HepG2 (cell line): ENCODE results near the gene SYMPK. TPM values are rescaled to one million over a fixed set of nuclear protein-coding genes. Genes with fewer than 3 reads are reported as not detected.
A peak's percentile ranks its signal among the peaks of the same experiment; 100 is the strongest.

ENCODE experiments used
- ATAC-seq: fragments of 200-7000 bp; cut with Tn5 transposase; 3 replicates; pipeline ENCODE4 v1.9.1; 2020; ENCODE audit warnings: mild to moderate bottlenecking, moderate library complexity
- BruUV-seq: library from RNA; stranded (reverse); fragments of 400-500 nt; replicated peaks from 2 replicates; lab custom pipeline; 2021; lab: Mats Ljungman, UMichigan
- CTCF ChIA-PET: fragments of 300-600 bp; formaldehyde crosslinking; extraction: SDS; loops from one replicate; lab custom pipeline; 2021; ENCODE audit warnings: low total read pairs, inconsistent platforms, low intra/inter-chr PET ratio; lab: Yijun Ruan, JAX
- POLR2A ChIA-PET: fragments of 350-600 bp; sonication (Branson Sonifier 250); formaldehyde crosslinking; loops from one replicate; lab custom pipeline; 2020; ENCODE audit warnings: antibody characterized with exemption, inconsistent platforms; lab: Yijun Ruan, JAX
- DNase-seq: peaks from one replicate; pipeline ENCODE4 v3.0.0-alpha.2; 2015; ENCODE audit warnings: low spot score
- FAIRE-seq: peaks from 3 replicates; lab custom pipeline; 2011; peaks lifted over from hg19 to GRCh38; lab: Jason Lieb, UNC
- H2AFZ ChIP-seq: one replicate; pipeline ENCODE4 v1.6.1; 2011; ENCODE audit warnings: low read length, inconsistent platforms
- H3K27ac ChIP-seq: fragments of 300-600 bp; 3 replicates; pipeline ENCODE4 v1.8.0; 2011; ENCODE audit warnings: mixed run types, mild to moderate bottlenecking, mixed read lengths, low read length, inconsistent platforms; ENCODE audit not compliant: insufficient read depth; ENCODE audit errors: extremely low read length
- H3K27me3 ChIP-seq, 2 experiments: fragments of 200-600 bp in 1 of 2; 2 replicates in 1 of 2; 3 replicates in 1 of 2; pipeline versions ENCODE4 v1.6.0 to v1.8.0; 2011; ENCODE audit warnings: low read length in 2 of 2, mild to moderate bottlenecking in 2 of 2, moderate library complexity in 2 of 2, inconsistent platforms in 1 of 2; ENCODE audit not compliant: insufficient read depth in 2 of 2, control insufficient read depth in 1 of 2
- H3K36me3 ChIP-seq, 2 experiments: fragments of 200-600 bp in 1 of 2; replicated peaks in 1 of 2; 2 replicates in 1 of 2; 3 replicates in 1 of 2; pipeline versions ENCODE4 v1.5.1 to v1.8.0; 2011; ENCODE audit warnings: low read length in 2 of 2, inconsistent platforms in 1 of 2; ENCODE audit not compliant: insufficient read depth in 2 of 2, control insufficient read depth in 1 of 2
- H3K4me1 ChIP-seq: 2 replicates; pipeline ENCODE4 v1.5.1; 2012; ENCODE audit warnings: low read length, inconsistent platforms; ENCODE audit not compliant: insufficient read depth
- H3K4me2 ChIP-seq: 2 replicates; pipeline ENCODE4 v1.6.0; 2011; ENCODE audit warnings: low read depth, low read length, inconsistent platforms
- H3K4me3 ChIP-seq, 3 experiments: fragments of 200-600 bp in 1 of 3; sonication (generic), shearing (Covaris generic) in 1 of 3; replicated peaks in 1 of 3; 2 replicates each; pipeline ENCODE4 v1.5.1; 2011 to 2016; ENCODE audit warnings: low read length in 3 of 3, inconsistent platforms in 2 of 3, low read depth in 2 of 3, mild to moderate bottlenecking in 2 of 3, control low read depth in 1 of 3, mixed read lengths in 1 of 3; ENCODE audit not compliant: insufficient read depth in 1 of 3
- H3K79me2 ChIP-seq: one replicate; pipeline ENCODE4 v1.6.1; 2011; ENCODE audit warnings: low read length, inconsistent platforms; ENCODE audit not compliant: insufficient read depth
- H3K9ac ChIP-seq: 2 replicates; pipeline ENCODE4 v1.6.0; 2011; ENCODE audit warnings: mild to moderate bottlenecking, low read depth, low read length, inconsistent platforms; ENCODE audit not compliant: insufficient read depth
- H3K9me3 ChIP-seq: 2 replicates; pipeline ENCODE4 v1.5.1; 2012; ENCODE audit warnings: mild to moderate bottlenecking, low read length
- H4K20me1 ChIP-seq: 2 replicates; pipeline ENCODE4 v1.6.0; 2011; ENCODE audit warnings: inconsistent platforms, mild to moderate bottlenecking, low read length, moderate library complexity; ENCODE audit not compliant: insufficient read depth
- ATF2 ChIP-seq: sonication (generic); formaldehyde crosslinking; IDR thresholded peaks from 2 replicates; pipeline ENCODE4 v1.4.0; 2020; ENCODE audit warnings: missing genetic modification reagents
- BRD4 ChIP-seq: sonication (generic); formaldehyde crosslinking; IDR thresholded peaks from 2 replicates; pipeline ENCODE4 v1.4.0; 2020; ENCODE audit warnings: missing genetic modification reagents
- MXD1 ChIP-seq: sonication (generic); formaldehyde crosslinking; IDR thresholded peaks from 2 replicates; pipeline ENCODE4 v1.4.0; 2020; ENCODE audit warnings: mild to moderate bottlenecking, missing genetic modification reagents
- MXD3 ChIP-seq: IDR thresholded peaks from 2 replicates; pipeline ENCODE4 v1.6.1; 2016; ENCODE audit warnings: mild to moderate bottlenecking, missing biosample characterization, missing genetic modification reagents
- MXD4 ChIP-seq: IDR thresholded peaks from 2 replicates; pipeline ENCODE4 v1.6.1; 2016; ENCODE audit warnings: mild to moderate bottlenecking, missing biosample characterization, missing genetic modification reagents
- PPARG ChIP-seq: conservative IDR thresholded peaks from 2 replicates; pipeline ENCODE4 v1.6.1; 2016; ENCODE audit warnings: missing biosample characterization, missing genetic modification reagents
- SOX5 ChIP-seq: IDR thresholded peaks from 2 replicates; pipeline ENCODE4 v1.6.1; 2016; ENCODE audit warnings: borderline replicate concordance
- ZBTB20 ChIP-seq: sonication (generic); formaldehyde crosslinking; IDR thresholded peaks from 2 replicates; pipeline ENCODE4 v1.8.1; 2023; ENCODE audit warnings: missing genetic modification reagents, low read depth, mild to moderate bottlenecking, borderline replicate concordance
- ZBTB25 ChIP-seq: IDR thresholded peaks from 2 replicates; pipeline ENCODE4 v1.6.1; 2018; ENCODE audit warnings: missing genetic modification reagents
- ZFY ChIP-seq: sonication (generic); formaldehyde crosslinking; IDR thresholded peaks from 2 replicates; pipeline ENCODE4 v1.4.0; 2020; ENCODE audit warnings: missing genetic modification reagents
- ZMYM3 ChIP-seq: sonication (generic); formaldehyde crosslinking; IDR thresholded peaks from 2 replicates; pipeline ENCODE4 v1.5.1; 2020; ENCODE audit warnings: mild to moderate bottlenecking, missing genetic modification reagents
- ZNF709 ChIP-seq: sonication (generic); formaldehyde crosslinking; IDR thresholded peaks from 2 replicates; pipeline ENCODE4 v1.5.0; 2020; ENCODE audit warnings: mild to moderate bottlenecking, missing genetic modification reagents
- ZNF710 ChIP-seq: sonication (generic); formaldehyde crosslinking; IDR thresholded peaks from 2 replicates; pipeline ENCODE4 v1.5.0; 2020; ENCODE audit warnings: mild to moderate bottlenecking, missing genetic modification reagents, borderline replicate concordance
- ZSCAN5A ChIP-seq: sonication (generic); formaldehyde crosslinking; IDR thresholded peaks from 2 replicates; pipeline ENCODE4 v1.8.0; 2022; ENCODE audit warnings: mild to moderate bottlenecking, missing genetic modification reagents, borderline replicate concordance
- WGBS: methylation state at CpG from one replicate; pipeline ENCODE4 v1.1.6; 2017; ENCODE audit warnings: low lambda C conversion rate; 5-methylcytosine and 5-hydroxymethylcytosine counted together
- in situ Hi-C: cut with HindIII; loops from 2 replicates; pipeline ENCODE4 v1.10.0; 2017; ENCODE audit warnings: low pct_unique_long_range_greater_than_20kb; ENCODE audit not compliant: extremely low pct_ligation_motif_present
- intact Hi-C: fragments of 100-400 bp; cut with micrococcal nuclease; formaldehyde crosslinking; loops from one replicate; pipeline ENCODE4 v1.10.0; 2022; ENCODE audit not compliant: unreplicated experiment
- polyA plus RNA-seq, 8 experiments: library from polyadenylated mRNA; depleted of rRNA in 3 of 8; stranded (reverse) in 7 of 8; unstranded in 1 of 8; fragments of >200 nt; fragmentation: Illumina TruSeq in 4 of 8; extraction: Trizol in 4 of 8; gene quantifications; 2 replicates each; pipeline versions ENCODE4 v1.2.1 to v1.2.3, GENCODE V29; 2011 to 2016; ENCODE audit warnings: low read depth in 4 of 8, missing spikeins in 1 of 8, mixed read lengths in 1 of 8; ENCODE audit not compliant: insufficient read depth in 1 of 8
- total RNA-seq, 5 experiments: library from RNA; depleted of rRNA; stranded (reverse); fragments of >200 nt; fragmentation: Illumina TruSeq; extraction: Trizol; gene quantifications; 2 replicates each; pipeline ENCODE4 v1.2.3, GENCODE V29; 2016; ENCODE audit warnings: low read depth in 1 of 5

Gene SYMPK
- total and polyA plus RNA-seq, 2 of the 13 experiments (the other 11 are each of a cell fraction or from before 2014, with no cell fraction given) = 21.9 to 55.7 TPM

- TF ChIP-seq MXD1 (CRISPR knock-in tag) (0 out of 2 replicates have a peak, but pooled peaks have one; percentile 14), BRD4 (CRISPR knock-in tag) (0 out of 2 replicates have a peak, but pooled peaks have one; percentile 4), ZMYM3 (CRISPR knock-in tag) (peak; percentile 87), ZBTB20 (CRISPR knock-in tag) (0 out of 2 replicates have a peak, but pooled peaks have one; percentile 24), ZNF709 (CRISPR knock-in tag) (0 out of 2 replicates have a peak, but pooled peaks have one; percentile 57)
Observed at GRCh38 chr19:45895983-45896599, 33.1 kb upstream of the SYMPK start (continued).

- intact Hi-C loops (loop anchor here (1.0 kb wide), 1 partner anchor 8 kb away; no protein-coding TSS in a partner anchor), in situ Hi-C loops (no loop called here)
- 5% methylated on average over 9 of the region's 9 CpGs for WGBS
- peaks cover 43% of the 10 kb centered on the region for H3K4me1 ChIP-seq
- CTCF ChIA-PET = no interaction called here
- peaks cover 11% of the 10 kb centered on the region for H3K79me2 ChIP-seq
- H3K9ac ChIP-seq = peak overlapping the region; percentile 40
- peak; percentile 87 for DNase-seq
- peaks cover 1 to 13% of the 10 kb centered on the region in 2 experiments; a peak in 3 of 5 replicates for H3K36me3 ChIP-seq
- H3K27ac ChIP-seq = peak overlapping the region; percentile 79
- H2AFZ ChIP-seq = no peak overlapping the region
- H4K20me1 ChIP-seq = no peaks in the 10 kb centered on the region
- peak; percentile 82 for FAIRE-seq
- no peaks in the 10 kb centered on the region for H3K27me3 ChIP-seq
- no peaks in the 10 kb centered on the region for H3K9me3 ChIP-seq
- POLR2A ChIA-PET = interaction anchor here (0.7 to 2.6 kb wide), 10 partner anchors 9 to 666 kb away, joined by 3 to 15 read pairs (median 5); partner anchors contain the start of genes CCDC61, FOXA3, IRF2BP1 and SYMPK
- peak; percentile 93 for ATAC-seq
- peak overlapping the region; percentile 50 for H3K4me2 ChIP-seq
- H3K4me3 ChIP-seq = peak overlapping the region in 1 of 3 experiments; percentile 45; a peak in 2 of 6 replicates
- BruUV-seq = no TSS peak
- TF ChIP-seq PPARG (CRISPR knock-in tag) = 0 out of 2 replicates have a peak, but pooled peaks have one; percentile 23
- peak; percentile 93 for TF ChIP-seq SOX5 (CRISPR knock-in tag)
- 0 out of 2 replicates have a peak, but pooled peaks have one; percentile 33 for TF ChIP-seq MXD4 (CRISPR knock-in tag)
- peak; percentile 42; the same call in 1 of the 2 replicates for TF ChIP-seq ZNF710 (CRISPR knock-in tag)
- no peak for TF ChIP-seq ZSCAN5A (CRISPR knock-in tag)
- peak; percentile 41; the same call in 1 of the 2 replicates for TF ChIP-seq ZBTB25 (CRISPR knock-in tag)
- no peak for TF ChIP-seq ATF2
- peak; percentile 2; the same call in 1 of the 2 replicates for TF ChIP-seq MXD3 (CRISPR knock-in tag)
- peak; percentile 70 for TF ChIP-seq ZFY (CRISPR knock-in tag)
Observed at GRCh38 chr19:45895519-45895972, 32.6 kb upstream of the SYMPK start.
